Neural cell (in vitro differentiated cells): ENCODE measurements around the gene TIMM22. TPM values are rescaled to one million over a fixed set of nuclear protein-coding genes. Genes with fewer than 3 reads are reported as not detected.

Experiments
- H2AFZ ChIP-seq: fragments of 200-600, 300-800 bp; sonication (generic), shearing (Covaris generic); 2 replicates; pipeline ENCODE4 v1.6.0; 2014; ENCODE audit warnings: low read depth, mild to moderate bottlenecking, antibody characterized with exemption, low read length, moderate library complexity
- H3F3A ChIP-seq: fragments of 200-600 bp; shearing (Covaris generic); 2 replicates; pipeline ENCODE4 v1.6.1; 2016; ENCODE audit warnings: mild to moderate bottlenecking, moderate library complexity, mixed read lengths, antibody characterized with exemption, low read length; ENCODE audit not compliant: insufficient read depth, poor library complexity, severe bottlenecking
- H3K27ac ChIP-seq: fragments of 200-600, 300-800 bp; sonication (generic), shearing (Covaris generic); 2 replicates; pipeline ENCODE4 v1.5.1; 2014; ENCODE audit warnings: mild to moderate bottlenecking, low read length, moderate library complexity
- H3K27me3 ChIP-seq: fragments of 300-800, 200-600 bp; sonication (generic), shearing (Covaris generic); 2 replicates; pipeline ENCODE4 v1.6.0; 2014; ENCODE audit warnings: mild to moderate bottlenecking, low read depth, low read length, moderate library complexity; ENCODE audit not compliant: insufficient read depth
- H3K36me3 ChIP-seq: fragments of 300-800, 200-600 bp; sonication (generic), shearing (Covaris generic); 2 replicates; pipeline ENCODE4 v1.5.1; 2014; ENCODE audit warnings: mild to moderate bottlenecking, antibody characterized with exemption, low read length, moderate library complexity; ENCODE audit not compliant: insufficient read depth
- H3K4me2 ChIP-seq: fragments of 300-800, 200-600 bp; sonication (generic), shearing (Covaris generic); 2 replicates; pipeline ENCODE4 v1.6.0; 2014; ENCODE audit warnings: mild to moderate bottlenecking, low read length
- H3K4me3 ChIP-seq: fragments of 300-800, 200-600 bp; sonication (generic), shearing (Covaris generic); 2 replicates; pipeline ENCODE4 v1.5.1; 2014; ENCODE audit warnings: mild to moderate bottlenecking, low read length, moderate library complexity
- H3K79me2 ChIP-seq: fragments of 200-600 bp; shearing (Covaris generic); replicated peaks from 2 replicates; pipeline ENCODE4 v1.6.0; 2014; ENCODE audit warnings: mild to moderate bottlenecking, low read length, moderate library complexity; ENCODE audit not compliant: insufficient read depth
- H3K9ac ChIP-seq: fragments of 300-800, 200-600 bp; sonication (generic), shearing (Covaris generic); 2 replicates; pipeline ENCODE4 v1.6.1; 2016; ENCODE audit warnings: mild to moderate bottlenecking, low read length, mixed read lengths
- H3K9me2 ChIP-seq: fragments of 200-600 bp; shearing (Covaris generic); 2 replicates; pipeline ENCODE4 v1.6.1; 2016; ENCODE audit warnings: mild to moderate bottlenecking, low read length, mixed read lengths; ENCODE audit not compliant: insufficient read depth
- H3K9me3 ChIP-seq: fragments of 200-600, 300-800 bp; sonication (generic), shearing (Covaris generic); 2 replicates; pipeline ENCODE4 v1.6.1; 2016; ENCODE audit warnings: mild to moderate bottlenecking, mixed run types, low read length, moderate library complexity, mixed read lengths
- H4K20me1 ChIP-seq: fragments of 200-600 bp; shearing (Covaris generic); 2 replicates; pipeline ENCODE4 v1.6.1; 2016; ENCODE audit warnings: mild to moderate bottlenecking, mixed run types; ENCODE audit not compliant: insufficient read depth
- EP300 ChIP-seq: fragments of 450-650 bp; conservative IDR thresholded peaks from 2 replicates; pipeline ENCODE4 v1.6.1; 2014; ENCODE audit warnings: antibody characterized with exemption, mild to moderate bottlenecking, moderate library complexity; ENCODE audit not compliant: poor library complexity, severe bottlenecking
- EZH2 ChIP-seq: fragments of 200-600, 300-800 bp; shearing (Covaris generic), sonication (generic); IDR thresholded peaks from 2 replicates; pipeline ENCODE4 v1.6.1; 2014; ENCODE audit warnings: antibody characterized with exemption, low read length, borderline replicate concordance, mild to moderate bottlenecking; ENCODE audit not compliant: insufficient read depth, poor library complexity, severe bottlenecking
- MXI1 ChIP-seq: fragments of 450-650 bp; conservative IDR thresholded peaks from 2 replicates; pipeline ENCODE4 v1.6.1; 2014; ENCODE audit warnings: antibody characterized with exemption, mild to moderate bottlenecking; ENCODE audit not compliant: poor library complexity, severe bottlenecking
- POLR2AphosphoS5 ChIP-seq: IDR thresholded peaks from 2 replicates; pipeline ENCODE4 v1.6.1; 2012
- RAD21 ChIP-seq: fragments of 450-650 bp; conservative IDR thresholded peaks from 2 replicates; pipeline ENCODE4 v1.6.1; 2014; ENCODE audit warnings: antibody characterized with exemption, mild to moderate bottlenecking, moderate library complexity
- SMC3 ChIP-seq: fragments of 450-650 bp; conservative IDR thresholded peaks from 2 replicates; pipeline ENCODE4 v1.6.1; 2014; ENCODE audit warnings: antibody characterized with exemption, mild to moderate bottlenecking, moderate library complexity; ENCODE audit not compliant: poor library complexity
- TAF1 ChIP-seq: IDR thresholded peaks from 2 replicates; pipeline ENCODE4 v1.6.1; 2012; ENCODE audit warnings: low read depth
- polyA plus RNA-seq: library from polyadenylated mRNA; depleted of rRNA; stranded (reverse); fragments of >200 nt; gene quantifications from 2 replicates; pipeline ENCODE4 v1.2.3, GENCODE V29; 2014
- TF ChIP-seq, protein P1 (sequence below): IDR thresholded peaks from 2 replicates; pipeline ENCODE4 v1.6.1; 2012; ENCODE audit warnings: borderline replicate concordance
- TF ChIP-seq, protein P2 (sequence below): fragments of 450-650 bp; IDR thresholded peaks from 2 replicates; pipeline ENCODE4 v1.5.1; 2014; ENCODE audit warnings: antibody characterized with exemption, mild to moderate bottlenecking, moderate library complexity; ENCODE audit not compliant: poor library complexity, severe bottlenecking

Gene TIMM22
- polyA plus RNA-seq, 1 donor from 2014 or later, result 16.7 TPM

DNA sequence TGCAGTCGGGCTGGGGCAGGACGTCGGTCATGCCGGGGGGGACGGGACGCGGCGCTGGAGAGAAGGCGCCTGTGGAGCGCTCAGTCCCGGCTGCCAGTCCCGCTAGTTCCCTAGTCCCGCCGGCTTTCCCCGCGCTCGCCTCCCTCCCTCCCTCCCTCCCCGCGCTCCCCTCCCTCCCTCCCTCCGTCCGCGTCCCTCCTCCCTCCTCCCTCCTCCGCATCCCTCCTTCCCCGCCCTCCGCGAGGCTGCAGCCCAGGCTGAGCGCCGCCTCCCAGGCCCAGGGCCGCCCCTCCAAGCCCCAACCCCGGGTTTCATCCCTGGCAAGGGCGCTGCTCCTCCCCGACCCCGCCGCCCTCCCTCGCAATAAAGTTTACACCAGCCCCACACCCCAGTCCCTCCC, 34.8 kb downstream of the TIMM22 start:
- Histone ChIP-seq H3F3A (no peaks in the 10 kb centered on the region), H3K9me2 (no peaks in the 10 kb centered on the region), H3K4me2 (no peak overlapping the region), H4K20me1 (no peaks in the 10 kb centered on the region), H2AFZ (no peak overlapping the region), H3K4me3 (no peak overlapping the region), H3K27me3 (no peaks in the 10 kb centered on the region), H3K9ac (no peak overlapping the region), H3K36me3 (no peaks in the 10 kb centered on the region), H3K9me3 (no peaks in the 10 kb centered on the region), H3K79me2 (no peaks in the 10 kb centered on the region), H3K27ac (no peak overlapping the region)
- TF ChIP-seq RAD21, result no peak
- no peak for TF ChIP-seq SMC3
- no peak for TF ChIP-seq POLR2AphosphoS5
- TF ChIP-seq EZH2, result no peak
- TF ChIP-seq, protein P1, sequence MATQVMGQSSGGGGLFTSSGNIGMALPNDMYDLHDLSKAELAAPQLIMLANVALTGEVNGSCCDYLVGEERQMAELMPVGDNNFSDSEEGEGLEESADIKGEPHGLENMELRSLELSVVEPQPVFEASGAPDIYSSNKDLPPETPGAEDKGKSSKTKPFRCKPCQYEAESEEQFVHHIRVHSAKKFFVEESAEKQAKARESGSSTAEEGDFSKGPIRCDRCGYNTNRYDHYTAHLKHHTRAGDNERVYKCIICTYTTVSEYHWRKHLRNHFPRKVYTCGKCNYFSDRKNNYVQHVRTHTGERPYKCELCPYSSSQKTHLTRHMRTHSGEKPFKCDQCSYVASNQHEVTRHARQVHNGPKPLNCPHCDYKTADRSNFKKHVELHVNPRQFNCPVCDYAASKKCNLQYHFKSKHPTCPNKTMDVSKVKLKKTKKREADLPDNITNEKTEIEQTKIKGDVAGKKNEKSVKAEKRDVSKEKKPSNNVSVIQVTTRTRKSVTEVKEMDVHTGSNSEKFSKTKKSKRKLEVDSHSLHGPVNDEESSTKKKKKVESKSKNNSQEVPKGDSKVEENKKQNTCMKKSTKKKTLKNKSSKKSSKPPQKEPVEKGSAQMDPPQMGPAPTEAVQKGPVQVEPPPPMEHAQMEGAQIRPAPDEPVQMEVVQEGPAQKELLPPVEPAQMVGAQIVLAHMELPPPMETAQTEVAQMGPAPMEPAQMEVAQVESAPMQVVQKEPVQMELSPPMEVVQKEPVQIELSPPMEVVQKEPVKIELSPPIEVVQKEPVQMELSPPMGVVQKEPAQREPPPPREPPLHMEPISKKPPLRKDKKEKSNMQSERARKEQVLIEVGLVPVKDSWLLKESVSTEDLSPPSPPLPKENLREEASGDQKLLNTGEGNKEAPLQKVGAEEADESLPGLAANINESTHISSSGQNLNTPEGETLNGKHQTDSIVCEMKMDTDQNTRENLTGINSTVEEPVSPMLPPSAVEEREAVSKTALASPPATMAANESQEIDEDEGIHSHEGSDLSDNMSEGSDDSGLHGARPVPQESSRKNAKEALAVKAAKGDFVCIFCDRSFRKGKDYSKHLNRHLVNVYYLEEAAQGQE, result no peak
- TF ChIP-seq, protein P2, sequence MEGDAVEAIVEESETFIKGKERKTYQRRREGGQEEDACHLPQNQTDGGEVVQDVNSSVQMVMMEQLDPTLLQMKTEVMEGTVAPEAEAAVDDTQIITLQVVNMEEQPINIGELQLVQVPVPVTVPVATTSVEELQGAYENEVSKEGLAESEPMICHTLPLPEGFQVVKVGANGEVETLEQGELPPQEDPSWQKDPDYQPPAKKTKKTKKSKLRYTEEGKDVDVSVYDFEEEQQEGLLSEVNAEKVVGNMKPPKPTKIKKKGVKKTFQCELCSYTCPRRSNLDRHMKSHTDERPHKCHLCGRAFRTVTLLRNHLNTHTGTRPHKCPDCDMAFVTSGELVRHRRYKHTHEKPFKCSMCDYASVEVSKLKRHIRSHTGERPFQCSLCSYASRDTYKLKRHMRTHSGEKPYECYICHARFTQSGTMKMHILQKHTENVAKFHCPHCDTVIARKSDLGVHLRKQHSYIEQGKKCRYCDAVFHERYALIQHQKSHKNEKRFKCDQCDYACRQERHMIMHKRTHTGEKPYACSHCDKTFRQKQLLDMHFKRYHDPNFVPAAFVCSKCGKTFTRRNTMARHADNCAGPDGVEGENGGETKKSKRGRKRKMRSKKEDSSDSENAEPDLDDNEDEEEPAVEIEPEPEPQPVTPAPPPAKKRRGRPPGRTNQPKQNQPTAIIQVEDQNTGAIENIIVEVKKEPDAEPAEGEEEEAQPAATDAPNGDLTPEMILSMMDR, result no peak
- no peak for TF ChIP-seq EP300
- no peak for TF ChIP-seq TAF1
- no peak for TF ChIP-seq MXI1

DNA sequence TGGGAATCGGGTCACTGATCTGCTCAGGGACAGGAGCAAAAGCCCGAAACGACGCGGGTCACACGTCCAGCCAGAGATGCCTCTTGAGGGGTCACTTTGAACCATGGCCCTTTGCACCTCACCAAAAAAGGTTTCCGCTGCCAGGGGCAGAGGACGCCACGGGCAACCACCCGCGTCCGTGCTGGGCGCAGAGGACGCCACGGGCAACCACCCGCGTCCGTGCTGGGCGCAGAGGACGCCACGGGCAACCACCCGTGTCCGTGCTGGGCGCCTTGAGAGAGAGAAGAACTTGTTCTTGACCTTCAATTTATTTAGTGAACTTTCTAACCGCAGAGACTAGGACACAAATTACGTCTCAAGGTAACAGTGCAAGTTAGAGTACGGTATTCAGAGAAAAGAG, 35.5 kb downstream of the TIMM22 start:
- Histone ChIP-seq H3K36me3 (no peaks in the 10 kb centered on the region), H3K79me2 (no peaks in the 10 kb centered on the region), H3K9me3 (no peaks in the 10 kb centered on the region), H4K20me1 (no peaks in the 10 kb centered on the region), H3K9ac (no peak overlapping the region), H3K27me3 (no peaks in the 10 kb centered on the region), H2AFZ (no peak overlapping the region), H3F3A (no peaks in the 10 kb centered on the region), H3K9me2 (no peaks in the 10 kb centered on the region), H3K4me3 (no peak overlapping the region), H3K27ac (no peak overlapping the region), H3K4me2 (no peak overlapping the region)
- TF ChIP-seq, protein P1, result no peak
- TF ChIP-seq SMC3 (no peak), EP300 (no peak), POLR2AphosphoS5 (no peak), EZH2 (no peak), RAD21 (no peak), TAF1 (no peak), MXI1 (no peak)
- TF ChIP-seq, protein P2, result no peak
